ENCODE measurements around the gene RALGPS1.

GRCh38 chr9:127140181-127140580 is 225.6 kb downstream of the RALGPS1 start:
- TF ChIP-seq POLR2A (IDR thresholded peaks at IDR 0.05): no peak
- no peak for TF ChIP-seq CTCF (IDR thresholded peaks at IDR 0.05)
